DOHH2 (cell line): ENCODE data around the gene COBLL1.

Source experiments
- H3F3A ChIP-seq: fragments of 200-600 bp; sonication (generic), shearing (Covaris generic); 2 replicates; pipeline ENCODE4 v1.6.0; 2016; ENCODE audit warnings: antibody characterized with exemption, mild to moderate bottlenecking; ENCODE audit not compliant: control insufficient read depth, insufficient read depth
- H3K27ac ChIP-seq: fragments of 200-600 bp; sonication (generic); 2 replicates; pipeline ENCODE4 v1.5.1; 2014; ENCODE audit warnings: low read depth, mild to moderate bottlenecking, low read length, moderate library complexity
- H3K27me3 ChIP-seq: fragments of 200-600 bp; sonication (generic); 2 replicates; pipeline ENCODE4 v1.6.1; 2014; ENCODE audit warnings: mild to moderate bottlenecking, low read length, mixed read lengths; ENCODE audit not compliant: control insufficient read depth
- H3K36me3 ChIP-seq: fragments of 200-600 bp; sonication (generic); 2 replicates; pipeline ENCODE4 v1.6.1; 2014; ENCODE audit warnings: mild to moderate bottlenecking, low read length, moderate library complexity, mixed read lengths; ENCODE audit not compliant: control insufficient read depth
- H3K4me1 ChIP-seq: fragments of 200-600 bp; sonication (generic); 2 replicates; pipeline ENCODE4 v1.6.1; 2014; ENCODE audit warnings: mild to moderate bottlenecking, low read length, mixed read lengths; ENCODE audit not compliant: control insufficient read depth
- H3K4me2 ChIP-seq: fragments of 200-600 bp; sonication (generic); 2 replicates; pipeline ENCODE4 v1.6.0; 2014; ENCODE audit warnings: mild to moderate bottlenecking, low read length, moderate library complexity
- H3K4me3 ChIP-seq: fragments of 200-600 bp; sonication (generic); 2 replicates; pipeline ENCODE4 v1.5.1; 2014; ENCODE audit warnings: mild to moderate bottlenecking, low read length, mixed read lengths
- H3K79me2 ChIP-seq: fragments of 200-600 bp; sonication (generic); 2 replicates; pipeline ENCODE4 v1.6.1; 2014; ENCODE audit warnings: mild to moderate bottlenecking, low read length, mixed read lengths; ENCODE audit not compliant: control insufficient read depth
- H3K9me2 ChIP-seq: fragments of 200-600 bp; sonication (generic); replicated peaks from 2 replicates; pipeline ENCODE4 v1.6.1; 2014; ENCODE audit warnings: mild to moderate bottlenecking, low read length, mixed read lengths; ENCODE audit not compliant: control insufficient read depth
- H3K9me3 ChIP-seq: fragments of 200-600 bp; sonication (generic); 2 replicates; pipeline ENCODE4 v1.6.1; 2014; ENCODE audit warnings: antibody characterized with exemption, low read length, mixed read lengths; ENCODE audit not compliant: control insufficient read depth, insufficient read depth
- H4K20me1 ChIP-seq: fragments of 200-600 bp; sonication (generic); 2 replicates; pipeline ENCODE4 v1.6.0; 2014; ENCODE audit warnings: low read depth, mild to moderate bottlenecking, antibody characterized with exemption, low read length, moderate library complexity; ENCODE audit not compliant: control insufficient read depth, insufficient read depth
- EZH2phosphoT487 ChIP-seq: fragments of 200-600 bp; sonication (generic); IDR thresholded peaks from 2 replicates; pipeline ENCODE4 v1.6.1; 2017; ENCODE audit warnings: borderline replicate concordance, mild to moderate bottlenecking, antibody characterized with exemption, low read length, moderate library complexity, mixed read lengths
- TF ChIP-seq, protein P1 (sequence below): fragments of 200-600 bp; sonication (generic); IDR thresholded peaks from one replicate; pipeline ENCODE4 v1.5.1; 2014; ENCODE audit warnings: antibody characterized with exemption, mild to moderate bottlenecking, low read depth, low read length; ENCODE audit not compliant: poor library complexity, severe bottlenecking

Gene COBLL1

DNA sequence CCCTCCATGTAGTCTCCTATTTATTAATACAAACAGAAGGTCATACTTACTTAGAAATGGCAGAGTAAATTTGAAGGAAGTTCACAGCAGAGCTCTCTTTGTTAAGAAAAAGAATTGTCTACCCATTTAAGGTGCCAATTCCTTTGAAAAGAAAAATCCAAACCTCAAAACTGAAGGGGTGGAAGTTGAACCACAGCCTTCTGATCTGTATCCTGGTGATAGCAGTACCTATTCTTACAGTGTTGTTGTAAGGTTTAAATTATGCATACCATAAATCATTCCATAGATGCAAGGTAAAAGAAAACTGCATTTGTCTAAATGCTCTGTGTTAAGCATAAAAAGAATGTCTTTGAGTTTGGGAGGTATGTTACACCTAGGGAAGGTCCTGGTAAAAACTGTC lies 47.6 kb downstream of the COBLL1 start:
- TF ChIP-seq, protein P1, sequence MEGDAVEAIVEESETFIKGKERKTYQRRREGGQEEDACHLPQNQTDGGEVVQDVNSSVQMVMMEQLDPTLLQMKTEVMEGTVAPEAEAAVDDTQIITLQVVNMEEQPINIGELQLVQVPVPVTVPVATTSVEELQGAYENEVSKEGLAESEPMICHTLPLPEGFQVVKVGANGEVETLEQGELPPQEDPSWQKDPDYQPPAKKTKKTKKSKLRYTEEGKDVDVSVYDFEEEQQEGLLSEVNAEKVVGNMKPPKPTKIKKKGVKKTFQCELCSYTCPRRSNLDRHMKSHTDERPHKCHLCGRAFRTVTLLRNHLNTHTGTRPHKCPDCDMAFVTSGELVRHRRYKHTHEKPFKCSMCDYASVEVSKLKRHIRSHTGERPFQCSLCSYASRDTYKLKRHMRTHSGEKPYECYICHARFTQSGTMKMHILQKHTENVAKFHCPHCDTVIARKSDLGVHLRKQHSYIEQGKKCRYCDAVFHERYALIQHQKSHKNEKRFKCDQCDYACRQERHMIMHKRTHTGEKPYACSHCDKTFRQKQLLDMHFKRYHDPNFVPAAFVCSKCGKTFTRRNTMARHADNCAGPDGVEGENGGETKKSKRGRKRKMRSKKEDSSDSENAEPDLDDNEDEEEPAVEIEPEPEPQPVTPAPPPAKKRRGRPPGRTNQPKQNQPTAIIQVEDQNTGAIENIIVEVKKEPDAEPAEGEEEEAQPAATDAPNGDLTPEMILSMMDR = no peak
- TF ChIP-seq EZH2phosphoT487 = no peak
- Histone ChIP-seq H4K20me1 (no peaks in the 10 kb centered on the region), H3K4me2 (no peak overlapping the region), H3K9me2 (no peaks in the 10 kb centered on the region), H3K36me3 (no peaks in the 10 kb centered on the region), H3K4me1 (peaks cover 19% of the 10 kb centered on the region), H3K27ac (no peak overlapping the region), H3K27me3 (no peaks in the 10 kb centered on the region), H3K4me3 (no peak overlapping the region), H3K79me2 (no peaks in the 10 kb centered on the region), H3K9me3 (no peaks in the 10 kb centered on the region), H3F3A (no peaks in the 10 kb centered on the region)

DNA sequence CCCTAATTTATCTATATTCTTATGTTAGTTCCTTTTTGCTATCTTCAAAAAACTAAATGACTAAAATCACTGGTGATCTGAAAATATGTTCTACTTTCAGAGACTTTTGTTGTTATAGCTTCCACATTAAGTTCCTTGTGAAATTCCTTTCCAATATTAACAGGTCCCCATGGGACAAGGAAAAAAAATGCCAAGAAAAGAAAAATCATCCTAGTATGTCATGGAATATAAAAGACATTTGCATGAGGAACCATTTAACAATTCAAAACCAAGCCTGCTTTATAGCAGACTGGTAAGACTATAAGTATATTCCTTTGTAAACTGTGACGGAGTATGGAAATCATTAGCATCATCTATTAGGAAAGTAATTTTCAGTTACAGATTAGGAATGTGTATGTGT lies 48.1 kb downstream of the COBLL1 start:
- Histone ChIP-seq H3K79me2 (no peaks in the 10 kb centered on the region), H3K27me3 (no peaks in the 10 kb centered on the region), H3K9me2 (no peaks in the 10 kb centered on the region), H4K20me1 (no peaks in the 10 kb centered on the region), H3K4me1 (peaks cover 18% of the 10 kb centered on the region), H3K27ac (no peak overlapping the region), H3K4me2 (no peak overlapping the region), H3K4me3 (no peak overlapping the region), H3K9me3 (no peaks in the 10 kb centered on the region), H3K36me3 (no peaks in the 10 kb centered on the region), H3F3A (no peaks in the 10 kb centered on the region)
- TF ChIP-seq, protein P1 = no peak
- TF ChIP-seq EZH2phosphoT487 = no peak

DNA sequence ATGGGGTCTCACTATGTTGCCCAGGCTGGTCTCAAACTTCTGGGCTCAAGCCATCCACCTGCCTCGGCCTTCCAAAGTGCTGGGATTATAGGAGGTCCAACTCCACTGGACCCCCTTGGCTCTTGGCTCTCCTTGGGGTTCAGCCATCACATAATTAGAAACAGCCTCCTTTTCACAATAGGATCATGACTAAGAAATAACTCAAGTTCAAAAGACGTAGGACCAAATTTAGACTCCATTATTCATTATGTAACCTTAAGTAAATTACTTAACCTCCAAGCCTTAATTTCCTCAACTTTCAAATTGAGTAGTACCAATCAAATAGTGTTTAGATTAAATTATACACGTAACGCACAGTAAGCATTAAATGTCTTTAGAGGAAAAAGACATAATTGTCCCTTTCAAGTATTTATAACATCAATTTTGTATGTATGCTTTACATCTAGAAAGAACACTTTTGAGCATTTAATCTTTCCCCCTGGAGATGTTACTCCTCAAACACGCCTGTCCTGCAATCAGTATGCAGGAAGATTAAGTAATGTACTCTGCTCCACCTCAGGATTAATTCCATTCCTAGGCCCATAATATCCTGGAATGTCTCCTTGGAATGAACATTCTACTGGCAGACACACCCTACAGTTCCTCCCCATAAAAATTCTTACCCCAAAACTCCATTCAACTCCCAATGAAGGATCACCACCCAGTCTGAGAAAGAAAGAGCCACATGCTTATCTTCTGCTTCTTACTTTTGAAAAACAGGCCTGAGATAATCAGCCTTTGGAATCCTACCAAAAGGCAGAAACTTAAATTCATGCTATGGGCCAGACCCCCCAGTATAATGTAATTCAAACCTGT lies 49.1 kb downstream of the COBLL1 start:
- no peak overlapping the region for H3K4me3 ChIP-seq
- H3F3A ChIP-seq = no peaks in the 10 kb centered on the region
- TF ChIP-seq, protein P1 = no peak
- no peak for TF ChIP-seq EZH2phosphoT487
- H4K20me1 ChIP-seq = no peaks in the 10 kb centered on the region
- no peaks in the 10 kb centered on the region for H3K9me2 ChIP-seq
- no peaks in the 10 kb centered on the region for H3K27me3 ChIP-seq
- H3K9me3 ChIP-seq = no peaks in the 10 kb centered on the region
- no peak overlapping the region for H3K4me2 ChIP-seq
- no peaks in the 10 kb centered on the region for H3K79me2 ChIP-seq
- no peaks in the 10 kb centered on the region for H3K36me3 ChIP-seq
- H3K4me1 ChIP-seq = peaks cover 14% of the 10 kb centered on the region
- no peak overlapping the region for H3K27ac ChIP-seq
